SH-SY5Y (cell line): ENCODE results near the gene MAB21L3.

Source experiments
- GATA2 ChIP-seq: IDR thresholded peaks from 2 replicates; pipeline ENCODE4 v1.6.1; 2011; ENCODE audit warnings: mild to moderate bottlenecking, low read depth, low read length
- GATA3 ChIP-seq: IDR thresholded peaks from 2 replicates; pipeline ENCODE4 v1.6.1; 2011; ENCODE audit warnings: low read depth, mild to moderate bottlenecking, low read length, moderate library complexity

- TF ChIP-seq GATA2, result no peak
- TF ChIP-seq GATA3, result no peak
These were observed 59.8 kb downstream of the MAB21L3 start for GRCh38 chr1:116170721-116171589.
